Measurements from ENCODE around the gene AP5S1.

AP5S1 gene

DNA sequence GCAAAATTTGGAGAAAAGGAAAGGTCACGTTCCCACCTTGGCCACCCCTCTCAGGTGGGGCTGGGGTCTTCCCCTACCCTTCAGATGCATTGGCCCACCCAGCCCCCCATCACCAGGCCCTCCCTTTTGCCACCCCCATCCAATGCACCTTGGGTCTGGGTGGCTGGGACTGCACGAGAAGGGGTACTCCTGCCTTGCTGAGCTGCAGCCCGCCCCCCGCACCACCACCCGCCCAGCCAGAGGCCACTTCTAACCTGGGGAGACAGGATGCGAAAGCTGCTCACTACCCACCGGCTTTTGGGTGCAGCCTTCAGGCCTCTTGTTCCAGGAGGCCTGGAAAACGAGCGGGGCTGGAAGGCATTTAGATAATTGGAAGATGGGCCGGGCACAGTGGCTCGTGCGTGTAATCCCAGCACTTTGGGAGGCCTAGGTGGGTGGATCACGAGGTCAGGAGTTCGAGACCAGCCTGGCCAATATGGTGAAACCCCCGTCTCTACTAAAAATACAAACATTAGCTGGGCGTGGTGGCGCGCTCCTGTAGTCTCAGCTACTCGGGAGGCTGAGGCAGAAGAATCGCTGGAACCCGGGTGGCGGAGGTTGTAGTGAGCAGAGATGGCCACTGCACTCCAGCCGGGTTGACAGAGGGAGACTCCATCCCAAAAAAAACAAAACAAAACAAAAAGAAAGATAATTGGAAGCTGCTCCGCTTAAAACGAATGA lies 25.5 kb upstream of the AP5S1 start:
- no peak for DNase-seq

DNA sequence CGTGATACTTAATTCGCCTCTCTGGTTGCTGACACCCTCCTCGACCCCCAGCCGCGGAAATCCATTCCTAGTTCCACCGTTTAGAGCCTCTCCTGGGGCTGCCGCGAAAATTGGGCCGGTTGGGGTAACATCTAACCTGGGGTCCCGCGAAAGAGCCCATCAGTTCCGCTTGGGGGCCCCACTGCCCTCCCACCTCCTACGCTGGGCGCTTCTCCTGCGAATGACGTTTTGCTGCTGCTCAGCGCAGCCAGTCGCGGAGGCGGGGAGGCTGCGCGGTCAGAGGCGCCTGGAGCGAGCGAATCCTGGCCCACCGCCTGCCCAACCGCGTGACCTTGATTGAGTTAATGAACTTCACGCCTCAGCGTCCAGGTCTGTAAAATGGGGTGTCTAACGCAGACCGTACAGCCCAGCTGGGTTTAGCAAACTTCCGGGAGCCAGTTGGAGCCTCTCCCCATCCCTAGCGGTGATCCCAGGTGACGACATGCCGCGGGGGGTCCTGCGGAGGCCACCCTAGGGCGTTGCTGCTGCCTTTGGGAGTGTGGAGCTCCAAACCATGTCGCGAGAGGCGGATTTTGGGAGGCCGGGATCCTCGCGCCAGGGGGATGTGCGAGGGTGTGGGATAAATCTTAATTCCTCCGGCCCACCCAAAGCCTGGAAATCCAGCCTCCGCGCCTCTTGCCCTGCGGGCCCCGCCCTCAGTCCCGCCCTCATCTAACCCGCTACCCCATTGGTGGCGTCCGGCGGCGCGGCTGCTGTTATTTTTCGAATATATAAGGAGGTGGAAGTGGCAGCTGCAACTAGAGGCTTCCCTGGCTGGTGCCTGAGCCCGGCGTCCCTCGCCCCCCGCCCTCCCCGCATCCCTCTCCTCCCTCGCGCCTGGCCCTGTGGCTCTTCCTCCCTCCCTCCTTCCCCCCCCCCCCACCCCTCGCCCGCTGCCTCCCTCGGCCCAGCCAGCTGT lies 24.6 kb upstream of the AP5S1 start, which contains the start of gene CDC25B:
TSS of gene CDC25B (plus strand) at position 800 of the 958 bp plus-strand sequence. CDS start 222 bp downstream, outside the sequence.
- DNase-seq, result peak; percentile 94

DNA sequence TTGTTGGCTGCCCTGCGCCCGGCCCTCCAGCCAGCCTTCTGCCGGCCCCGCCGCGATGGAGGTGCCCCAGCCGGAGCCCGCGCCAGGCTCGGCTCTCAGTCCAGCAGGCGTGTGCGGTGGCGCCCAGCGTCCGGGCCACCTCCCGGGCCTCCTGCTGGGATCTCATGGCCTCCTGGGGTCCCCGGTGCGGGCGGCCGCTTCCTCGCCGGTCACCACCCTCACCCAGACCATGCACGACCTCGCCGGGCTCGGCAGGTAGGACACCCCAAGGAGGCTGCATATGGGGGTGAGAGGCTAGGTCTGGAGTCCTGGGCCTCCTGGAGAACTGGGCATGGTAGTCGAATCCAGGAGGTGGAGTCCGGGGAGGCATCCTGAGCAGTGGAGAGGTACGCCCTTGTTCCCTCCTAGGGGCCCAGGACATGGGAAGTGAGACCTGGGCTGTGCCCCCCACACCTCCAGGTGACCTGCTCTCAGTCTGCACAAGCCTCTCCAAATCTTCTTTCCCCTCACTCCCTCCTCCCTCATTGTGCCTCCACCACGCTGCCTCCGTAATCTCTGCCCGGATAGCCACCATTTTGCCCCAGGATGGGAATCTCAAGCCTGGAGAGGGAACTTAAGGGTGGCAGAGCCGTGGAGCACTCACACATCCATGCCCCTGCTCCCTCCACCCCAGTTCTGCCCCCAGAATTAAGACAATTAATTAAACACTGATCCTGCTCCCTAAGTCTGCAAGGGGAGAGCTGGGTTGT lies 23.7 kb upstream of the AP5S1 start:
- no peak for DNase-seq

DNA sequence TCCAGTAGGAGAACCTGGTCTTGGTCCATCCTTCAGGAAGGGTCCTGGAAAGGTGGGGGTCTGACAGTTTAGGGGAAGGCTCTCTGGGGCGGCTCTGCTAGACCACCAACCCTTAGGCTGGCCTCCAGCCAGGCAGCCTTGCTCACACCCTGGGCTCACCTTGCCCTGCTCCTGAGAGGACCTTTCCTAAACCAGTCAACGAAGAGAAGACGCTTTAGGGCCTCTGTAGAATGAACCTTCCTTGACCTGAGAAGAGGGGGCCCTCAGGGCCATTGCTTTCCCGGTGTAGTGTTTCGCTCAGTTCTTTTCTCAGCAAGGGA lies 23.2 kb upstream of the AP5S1 start:
- DNase-seq, result no peak

DNA sequence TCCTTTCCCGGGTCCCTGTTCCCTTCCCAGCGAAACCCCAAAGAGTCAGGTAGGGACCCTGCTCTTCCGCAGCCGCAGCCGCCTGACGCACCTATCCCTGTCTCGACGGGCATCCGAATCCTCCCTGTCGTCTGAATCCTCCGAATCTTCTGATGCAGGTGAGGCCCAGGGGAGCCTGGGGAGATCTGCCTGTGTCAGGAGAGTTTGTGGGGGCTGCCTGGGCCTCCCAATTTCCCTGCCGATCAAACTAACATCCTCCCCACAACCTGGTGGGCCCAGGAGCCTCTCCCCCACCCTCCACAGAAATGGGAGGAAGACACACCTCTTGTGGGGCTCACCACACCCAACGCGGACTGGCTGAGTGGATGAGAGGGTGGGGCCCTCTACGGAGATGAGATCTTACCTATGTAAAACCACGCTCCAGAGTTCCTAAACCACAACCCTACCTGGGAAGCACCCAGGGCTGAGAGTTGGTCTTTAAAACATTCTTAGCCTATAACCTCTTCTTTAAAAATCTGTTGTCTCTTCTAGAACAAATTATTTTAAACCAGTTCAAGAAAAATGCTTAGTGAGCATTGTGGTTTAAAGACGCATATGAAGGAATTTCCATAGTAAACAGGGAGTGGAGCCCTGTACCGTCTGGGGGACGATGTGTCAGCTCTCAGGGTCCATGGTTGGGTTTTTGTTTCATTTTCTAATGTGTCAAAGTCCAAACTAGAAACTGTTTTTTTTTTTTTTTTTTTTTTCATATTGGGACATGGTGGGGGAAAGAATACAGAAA lies 22.6 kb upstream of the AP5S1 start:
- no peak for DNase-seq

DNA sequence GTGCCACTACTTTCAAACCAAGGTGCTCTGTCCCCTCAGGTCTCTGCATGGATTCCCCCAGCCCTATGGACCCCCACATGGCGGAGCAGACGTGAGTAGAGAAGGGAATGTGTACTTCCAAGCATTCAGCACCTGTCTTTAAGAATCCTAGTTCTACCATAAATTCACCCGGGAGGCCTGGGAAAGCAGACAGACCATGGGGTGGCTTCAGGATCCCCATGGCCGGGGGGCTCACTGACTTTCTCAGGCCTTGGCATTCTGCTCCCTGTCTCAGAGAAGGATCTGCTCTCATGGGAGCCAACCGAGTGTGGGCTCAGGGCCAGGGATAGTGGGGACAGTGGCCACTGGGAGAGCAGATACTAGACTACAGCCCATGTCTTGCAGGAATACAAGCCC lies 22.0 kb upstream of the AP5S1 start:
- DNase-seq, result no peak

DNA sequence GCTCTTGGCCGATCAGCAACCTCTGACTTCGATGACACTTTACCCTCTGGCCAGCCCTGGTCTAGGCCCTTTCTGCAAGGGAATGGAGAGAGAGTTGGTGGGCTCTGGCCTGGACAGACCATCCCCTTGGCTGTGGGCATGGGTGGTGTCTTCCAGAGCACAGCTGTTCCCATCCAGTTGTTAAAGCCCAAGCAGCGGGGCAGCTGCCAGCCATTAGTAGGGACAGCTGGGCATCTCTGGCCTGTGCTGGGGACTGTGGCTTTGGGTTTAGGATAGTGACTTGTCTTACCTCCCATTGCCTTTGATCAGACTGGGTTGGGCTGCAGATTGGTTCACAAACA lies 21.5 kb upstream of the AP5S1 start:
- DNase-seq, result no peak

DNA sequence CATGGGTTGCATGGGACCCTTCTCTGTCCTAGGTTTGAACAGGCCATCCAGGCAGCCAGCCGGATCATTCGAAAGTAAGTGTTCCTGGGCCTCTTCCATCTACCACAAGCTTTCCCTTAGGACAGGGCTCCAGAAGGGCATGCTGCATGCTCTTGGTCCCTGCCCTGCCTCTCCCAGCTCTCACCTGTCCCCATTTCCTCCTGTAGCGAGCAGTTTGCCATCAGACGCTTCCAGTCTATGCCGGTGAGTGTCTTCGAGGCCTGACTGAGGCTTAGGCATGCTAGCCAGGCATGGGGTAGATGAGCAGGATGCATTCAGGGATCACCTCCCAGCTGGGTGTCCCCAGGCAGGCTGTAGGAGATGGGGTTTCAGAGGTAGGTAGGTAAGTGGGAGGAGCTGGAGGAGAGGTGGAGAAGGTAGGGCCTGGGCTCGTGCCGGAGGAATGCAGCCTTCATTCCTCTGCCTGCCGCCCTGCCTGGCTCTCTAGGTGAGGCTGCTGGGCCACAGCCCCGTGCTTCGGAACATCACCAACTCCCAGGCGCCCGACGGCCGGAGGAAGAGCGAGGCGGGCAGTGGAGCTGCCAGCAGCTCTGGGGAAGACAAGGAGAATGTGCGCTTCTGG lies 20.0 kb upstream of the AP5S1 start:
- no peak for DNase-seq

DNA sequence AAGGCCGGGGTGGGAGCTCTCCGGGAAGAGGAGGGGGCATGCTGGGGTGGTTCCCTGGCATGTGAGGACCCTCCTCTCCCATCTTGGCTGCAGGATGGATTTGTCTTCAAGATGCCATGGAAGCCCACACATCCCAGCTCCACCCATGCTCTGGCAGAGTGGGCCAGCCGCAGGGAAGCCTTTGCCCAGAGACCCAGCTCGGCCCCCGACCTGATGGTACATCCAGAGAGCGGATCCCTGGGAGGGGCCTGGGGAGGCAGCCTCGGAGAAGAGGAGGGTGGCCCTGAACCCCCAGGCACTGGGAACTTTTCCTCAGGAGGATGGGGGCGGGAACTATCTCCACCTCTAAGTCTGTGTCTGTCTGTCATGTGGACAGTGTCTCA lies 19.5 kb upstream of the AP5S1 start:
- DNase-seq, result no peak

DNA sequence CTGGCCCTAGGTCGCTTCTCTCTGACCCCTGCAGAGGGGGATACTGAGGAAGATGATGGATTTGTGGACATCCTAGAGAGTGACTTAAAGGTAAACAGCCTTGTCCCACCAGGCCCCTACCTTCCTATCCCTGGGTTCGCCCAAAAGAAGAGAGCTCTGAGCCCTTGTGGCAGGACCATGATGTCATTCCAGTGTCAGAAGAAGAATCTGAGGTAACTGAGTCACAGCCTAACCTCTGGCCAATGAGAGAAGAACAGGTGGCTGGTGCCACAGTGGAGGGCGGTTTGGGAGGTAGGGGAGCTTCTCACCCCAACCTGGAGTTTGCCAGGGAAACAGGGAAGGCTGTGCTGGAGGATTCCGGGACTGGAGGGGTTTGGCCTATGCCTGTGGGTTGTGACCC lies 19.0 kb upstream of the AP5S1 start:
- DNase-seq, result no peak

DNA sequence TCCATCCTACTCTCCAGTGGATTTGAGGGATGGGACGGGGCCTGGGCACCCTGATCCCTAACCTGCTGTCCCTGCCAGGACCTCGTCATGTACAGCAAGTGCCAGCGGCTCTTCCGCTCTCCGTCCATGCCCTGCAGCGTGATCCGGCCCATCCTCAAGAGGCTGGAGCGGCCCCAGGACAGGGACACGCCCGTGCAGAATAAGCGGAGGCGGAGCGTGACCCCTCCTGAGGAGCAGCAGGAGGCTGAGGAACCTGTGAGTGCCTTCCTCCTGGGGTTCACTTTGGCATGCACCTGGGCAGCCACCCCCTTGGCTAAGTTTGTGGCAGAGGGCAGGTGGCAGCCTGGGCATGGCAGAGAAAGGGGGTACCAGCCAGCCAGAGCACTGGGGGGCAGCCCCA lies 18.5 kb upstream of the AP5S1 start:
- DNase-seq, result no peak

DNA sequence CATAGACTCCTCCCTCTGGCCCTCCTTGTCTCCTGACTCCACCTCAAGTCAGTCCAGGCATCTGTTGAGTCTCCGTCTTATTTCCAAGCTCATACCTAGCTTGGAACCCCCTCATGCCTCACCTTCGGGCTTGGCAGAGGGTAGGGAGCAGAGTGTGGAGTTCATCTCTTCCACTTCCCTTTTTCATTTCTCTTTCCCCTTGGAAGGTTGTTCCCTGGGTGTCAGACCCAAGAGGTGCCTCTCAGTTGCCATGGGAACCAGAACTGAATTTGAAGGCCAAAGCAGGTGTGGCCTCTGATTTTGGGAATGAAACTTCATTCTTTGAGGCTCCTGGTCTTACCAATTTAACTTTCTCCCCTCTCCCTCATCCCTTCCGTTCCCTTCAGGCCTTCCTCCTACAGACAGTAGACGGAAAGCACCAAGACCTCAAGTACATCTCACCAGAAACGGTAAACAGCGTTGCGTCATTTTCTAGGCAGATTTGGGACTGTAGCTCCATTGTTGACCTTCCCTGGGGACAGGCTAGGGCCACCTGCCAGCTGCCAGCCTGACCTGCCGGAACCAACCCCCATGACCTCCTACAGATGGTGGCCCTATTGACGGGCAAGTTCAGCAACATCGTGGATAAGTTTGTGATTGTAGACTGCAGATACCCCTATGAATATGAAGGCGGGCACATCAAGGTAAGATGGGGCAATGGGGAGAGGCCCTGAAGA lies 17.7 kb upstream of the AP5S1 start:
- DNase-seq, result no peak

DNA sequence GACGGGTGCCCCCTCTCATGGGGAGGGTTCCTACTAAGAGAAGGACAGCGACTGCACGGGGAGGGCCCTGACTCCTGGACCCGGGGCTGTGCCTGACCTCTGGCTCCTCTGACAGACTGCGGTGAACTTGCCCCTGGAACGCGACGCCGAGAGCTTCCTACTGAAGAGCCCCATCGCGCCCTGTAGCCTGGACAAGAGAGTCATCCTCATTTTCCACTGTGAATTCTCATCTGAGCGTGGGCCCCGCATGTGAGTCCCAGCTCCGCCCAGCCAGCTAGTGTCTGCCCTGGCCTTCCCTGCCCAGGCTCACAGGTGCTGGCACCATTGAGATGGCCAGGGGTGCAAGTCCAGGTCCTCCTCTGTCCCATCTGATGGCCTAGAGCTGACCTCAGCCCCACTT lies 17.1 kb upstream of the AP5S1 start:
- DNase-seq, result no peak

DNA sequence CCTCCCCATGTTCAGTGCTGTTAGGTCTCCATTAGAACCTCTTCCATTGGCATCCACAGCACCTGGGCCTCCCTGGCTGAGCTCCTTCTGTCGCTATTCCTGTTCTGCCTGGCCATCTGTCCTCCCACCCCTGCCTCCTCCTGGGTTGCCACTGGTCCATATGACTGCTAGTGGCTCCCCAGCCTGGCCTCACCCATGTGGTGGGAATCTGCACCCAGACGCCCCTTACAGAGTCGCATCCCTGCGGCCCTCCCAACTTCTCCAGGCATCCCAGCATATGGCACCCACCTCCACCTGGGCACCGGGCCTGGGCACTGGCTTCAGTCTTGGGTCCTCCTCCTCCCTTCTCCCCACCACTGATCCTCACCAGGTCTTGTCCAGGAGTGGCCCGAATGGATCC lies 16.5 kb upstream of the AP5S1 start:
- no peak for DNase-seq

DNA sequence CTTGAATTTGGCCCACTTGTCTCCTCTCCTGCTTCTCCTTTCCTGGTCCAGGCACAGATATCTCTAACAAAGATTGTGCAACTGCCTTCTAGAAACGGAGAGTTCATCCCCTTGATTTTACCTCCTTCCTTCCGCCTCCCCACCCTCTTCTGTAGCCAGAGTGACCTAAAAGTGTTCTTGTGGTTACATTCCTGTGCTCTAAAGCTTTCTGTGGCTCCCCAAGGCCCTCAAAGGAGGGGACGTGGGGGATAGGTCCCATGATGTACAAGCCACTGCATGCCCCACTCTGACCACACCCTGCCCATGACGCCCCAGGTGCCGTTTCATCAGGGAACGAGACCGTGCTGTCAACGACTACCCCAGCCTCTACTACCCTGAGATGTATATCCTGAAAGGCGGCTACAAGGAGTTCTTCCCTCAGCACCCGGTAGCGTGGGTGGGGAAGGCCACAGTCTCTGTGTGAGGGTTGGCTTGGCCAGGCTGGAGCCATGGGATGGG lies 16.0 kb upstream of the AP5S1 start:
- no peak for DNase-seq

DNA sequence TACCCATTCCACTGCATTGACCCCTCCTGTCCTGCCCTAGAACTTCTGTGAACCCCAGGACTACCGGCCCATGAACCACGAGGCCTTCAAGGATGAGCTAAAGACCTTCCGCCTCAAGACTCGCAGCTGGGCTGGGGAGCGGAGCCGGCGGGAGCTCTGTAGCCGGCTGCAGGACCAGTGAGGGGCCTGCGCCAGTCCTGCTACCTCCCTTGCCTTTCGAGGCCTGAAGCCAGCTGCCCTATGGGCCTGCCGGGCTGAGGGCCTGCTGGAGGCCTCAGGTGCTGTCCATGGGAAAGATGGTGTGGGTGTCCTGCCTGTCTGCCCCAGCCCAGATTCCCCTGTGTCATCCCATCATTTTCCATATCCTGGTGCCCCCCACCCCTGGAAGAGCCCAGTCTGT lies 15.6 kb upstream of the AP5S1 start:
- no peak for DNase-seq

DNA sequence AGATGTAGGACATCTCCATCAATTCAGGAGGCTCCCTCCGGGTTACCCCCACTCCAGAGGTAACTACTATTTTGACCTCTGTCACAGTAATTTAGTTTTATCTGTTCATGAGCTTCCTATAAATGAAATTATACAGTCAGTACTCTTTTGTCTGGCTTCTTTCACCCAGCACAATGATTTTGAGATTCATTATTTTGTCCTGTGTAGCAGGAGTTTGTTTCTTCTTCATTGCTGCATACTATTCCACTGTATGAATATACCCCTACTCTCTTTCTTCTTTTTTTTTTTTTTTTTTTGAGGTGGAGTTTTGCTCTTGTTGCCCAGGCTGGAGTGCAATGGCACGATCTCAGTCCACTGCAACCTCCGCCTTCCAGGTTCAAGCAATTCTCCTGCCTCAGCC lies 11.8 kb upstream of the AP5S1 start:
- DNase-seq, result no peak

DNA sequence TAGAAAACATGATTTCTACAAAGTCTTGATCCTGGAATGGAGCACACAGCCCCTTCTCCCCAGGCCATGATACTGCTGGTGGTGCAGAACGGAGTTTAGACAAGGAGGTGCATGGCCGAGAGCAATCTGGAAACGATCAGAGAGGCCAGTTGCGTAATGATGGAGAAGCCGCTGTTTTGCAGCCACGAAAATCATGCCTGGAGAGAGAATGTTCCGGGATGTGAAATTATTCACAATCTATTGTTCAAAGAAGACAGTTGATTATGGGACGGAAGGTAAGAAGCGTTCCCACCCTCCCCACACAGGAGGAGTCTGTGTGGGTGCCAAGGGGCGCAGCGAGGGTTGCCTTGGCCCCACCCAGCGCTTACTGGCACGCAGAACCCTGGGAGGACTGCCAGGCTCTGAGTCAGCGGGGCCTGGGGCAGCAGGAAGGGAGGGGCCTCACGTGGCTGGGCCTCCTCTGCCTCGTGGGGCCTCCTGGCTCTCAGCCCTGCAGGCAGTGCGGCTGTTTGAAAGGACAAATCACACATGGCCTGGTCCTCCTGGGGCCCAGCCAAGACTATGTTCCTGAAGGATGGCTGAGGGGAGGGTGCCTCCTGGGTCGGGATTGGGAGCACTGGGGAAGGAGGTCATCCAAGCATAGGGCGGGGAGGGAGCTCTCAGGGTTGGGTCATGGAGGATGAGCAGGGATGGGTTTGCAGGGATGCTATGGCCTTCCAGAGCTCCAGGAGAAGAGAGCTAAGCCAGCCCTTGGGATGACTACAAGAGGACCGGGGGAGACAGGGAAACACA lies 8.7 kb upstream of the AP5S1 start:
- peak; percentile 94 for DNase-seq

DNA sequence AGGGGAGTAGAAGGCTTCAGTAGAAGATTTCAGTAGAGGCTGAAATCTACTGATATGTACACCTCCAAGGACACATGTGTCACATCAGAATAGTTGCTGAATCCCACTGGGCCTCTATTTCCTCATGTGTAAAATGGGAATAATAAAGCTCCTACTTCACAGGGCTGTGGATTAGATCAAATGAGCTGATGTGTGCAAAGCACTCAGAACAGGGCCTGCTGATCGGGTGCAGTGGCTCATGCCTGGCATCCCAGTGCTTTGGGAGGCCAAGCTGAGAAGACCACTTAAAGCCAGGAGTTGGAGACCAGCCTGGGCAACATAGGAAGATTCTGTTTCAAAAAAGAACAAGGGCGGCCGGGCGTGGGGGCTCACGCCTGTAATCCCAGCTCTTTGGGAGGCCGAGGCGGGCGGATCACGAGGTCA lies 8.1 kb upstream of the AP5S1 start:
- DNase-seq, result no peak

DNA sequence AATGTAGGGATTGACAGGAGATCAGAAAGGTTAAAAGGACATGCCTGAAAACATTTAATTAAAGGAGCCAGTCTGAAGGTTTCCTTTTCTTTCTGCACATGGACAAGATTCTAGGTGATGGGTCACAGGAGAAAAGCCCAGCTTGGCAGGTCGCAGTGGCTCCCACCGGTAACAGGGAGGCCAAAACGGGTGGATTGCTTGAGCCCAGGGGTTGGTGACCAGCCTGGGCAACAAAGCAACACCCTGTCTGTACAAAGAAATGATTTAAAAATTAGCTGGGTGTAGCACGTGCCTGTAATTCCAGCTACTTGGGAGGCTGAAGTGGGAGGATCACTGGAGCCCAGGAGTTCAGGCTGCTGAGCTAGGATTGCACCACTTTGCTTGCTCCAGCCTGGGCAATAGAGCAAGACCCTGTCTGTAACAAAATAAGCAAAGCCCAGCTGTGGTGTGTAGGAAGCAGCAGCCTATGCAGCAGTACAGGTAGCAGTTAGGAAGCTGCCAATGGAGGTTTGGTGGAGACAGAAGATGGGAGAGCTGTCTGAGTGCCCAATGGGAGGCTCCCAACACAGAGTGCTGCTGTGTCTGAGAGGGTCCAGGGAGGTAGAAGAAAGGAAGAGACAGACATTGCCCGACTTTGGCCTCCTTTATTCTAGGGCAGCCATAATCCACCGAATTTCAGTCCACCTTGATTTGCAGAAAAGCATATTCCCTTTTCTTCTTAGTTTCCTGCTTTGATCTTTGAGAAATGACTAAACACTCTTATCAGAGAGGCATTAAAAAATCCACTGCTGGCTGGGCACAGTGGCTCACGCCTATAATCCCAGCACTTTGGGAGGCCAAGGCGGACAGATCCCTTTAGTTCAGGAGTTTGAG lies 7.1 kb upstream of the AP5S1 start:
- no peak for DNase-seq
